ENCODE data around the gene ZDHHC4. TPM values are rescaled to one million over a fixed set of nuclear protein-coding genes. Genes with fewer than 3 reads are reported as not detected.

Gene ZDHHC4
- total RNA-seq, 1 experiment from 2014 or later: 75.4 TPM

GRCh38 chr7:6606866-6607583, 29.8 kb downstream of the ZDHHC4 start:
- no peak for DNase-seq (ENCODE audit: low read depth)

- no peak for DNase-seq (ENCODE audit: low read depth)
Observed at GRCh38 chr7:6607651-6608051, 30.4 kb downstream of the ZDHHC4 start.

- DNase-seq (ENCODE audit: low read depth): no peak
Observed at GRCh38 chr7:6608081-6608480, 30.8 kb downstream of the ZDHHC4 start.

- DNase-seq (ENCODE audit: low read depth): no peak
Observed at GRCh38 chr7:6608794-6609193, 31.5 kb downstream of the ZDHHC4 start.

- DNase-seq (ENCODE audit: low read depth): no peak
Observed at GRCh38 chr7:6612819-6613218, 35.6 kb downstream of the ZDHHC4 start.

- DNase-seq (ENCODE audit: low read depth): no peak
Observed at GRCh38 chr7:6613706-6614105, 36.5 kb downstream of the ZDHHC4 start.

- no peak for DNase-seq (ENCODE audit: low read depth)
Observed at GRCh38 chr7:6614953-6615722, 37.9 kb downstream of the ZDHHC4 start, which contains the start of gene ZNF853. Gene ZNF853, plus strand, starts transcription at chr7:6615610. Its CDS starts 565 bp downstream, at chr7:6616175.

- no peak for DNase-seq (ENCODE audit: low read depth)
Observed at GRCh38 chr7:6615723-6616555, 38.7 kb downstream of the ZDHHC4 start.

GRCh38 chr7:6616854-6617643, 39.8 kb downstream of the ZDHHC4 start:
- no peak for DNase-seq (ENCODE audit: low read depth)

- peak; percentile 32 for DNase-seq (ENCODE audit: low read depth)
Observed at GRCh38 chr7:6618621-6619020, 41.4 kb downstream of the ZDHHC4 start.

- DNase-seq (ENCODE audit: low read depth): no peak
Observed at GRCh38 chr7:6619961-6620360, 42.7 kb downstream of the ZDHHC4 start.

- DNase-seq (ENCODE audit: low read depth): peak; percentile 34
Observed at GRCh38 chr7:6621195-6622133, 44.2 kb downstream of the ZDHHC4 start.

GRCh38 chr7:6622134-6622710, 45.0 kb downstream of the ZDHHC4 start:
- no peak for DNase-seq (ENCODE audit: low read depth)

- DNase-seq (ENCODE audit: low read depth): no peak
Observed at GRCh38 chr7:6623589-6624245, 46.5 kb downstream of the ZDHHC4 start.

GRCh38 chr7:6624246-6624611, 47.0 kb downstream of the ZDHHC4 start:
- no peak for DNase-seq (ENCODE audit: low read depth)

- no peak for DNase-seq (ENCODE audit: low read depth)
Observed at GRCh38 chr7:6628045-6628444, 50.8 kb downstream of the ZDHHC4 start.

GRCh38 chr7:6630007-6630849, 53.0 kb downstream of the ZDHHC4 start:
- DNase-seq (ENCODE audit: low read depth): no peak

- DNase-seq (ENCODE audit: low read depth): no peak
Observed at GRCh38 chr7:6631605-6632004, 54.4 kb downstream of the ZDHHC4 start.
